Activated CD4-positive, alpha-beta T cell treated with anti-CD3 and anti-CD28 coated beads for 48 hours (primary cell): ENCODE results near the gene UBE2G2.
A peak's percentile ranks its signal among the peaks of the same experiment; 100 is the strongest.

Source experiments
- DNase-seq: peaks from one replicate; pipeline ENCODE4 v3.0.0-alpha.2; 2020

Gene UBE2G2

DNA sequence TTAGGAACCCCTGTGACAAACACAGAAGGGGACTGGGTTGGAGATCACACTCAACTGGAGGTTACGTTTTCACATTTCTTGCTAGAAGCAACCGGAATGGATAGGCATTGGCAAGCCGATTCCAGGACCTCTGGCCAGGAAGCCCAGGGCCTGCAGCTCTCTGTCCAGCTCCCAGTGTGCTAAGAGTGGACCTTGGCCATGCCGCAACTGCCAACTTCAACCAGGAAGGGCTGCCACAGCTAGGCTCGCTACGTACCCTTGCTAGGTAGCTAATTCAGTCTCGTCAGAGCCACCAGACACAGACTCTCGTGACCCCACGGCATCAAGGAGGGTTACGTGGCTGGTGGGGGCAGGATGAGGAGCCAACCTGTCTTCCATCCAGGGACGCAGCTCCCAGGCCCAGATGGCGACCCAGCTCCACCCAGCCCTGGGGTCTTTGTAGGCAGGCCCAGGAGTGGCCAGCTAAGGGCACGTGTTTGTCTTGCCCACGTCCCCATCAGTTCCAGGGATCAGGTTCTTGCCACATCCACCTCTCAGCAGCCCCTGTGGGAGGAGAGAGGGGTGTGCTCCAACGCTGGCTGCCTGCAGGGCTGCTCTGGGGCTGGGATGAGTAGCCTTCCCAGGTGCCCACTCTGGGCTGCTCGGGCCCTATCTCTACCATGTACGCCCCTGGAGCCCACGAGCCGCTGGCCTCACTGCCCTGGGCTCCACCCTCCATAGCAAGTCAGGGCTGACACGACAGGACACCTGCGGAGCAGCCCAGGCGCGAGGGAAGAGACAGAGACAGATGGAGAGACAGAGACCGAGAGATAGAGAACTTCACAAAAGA is 39.2 kb downstream of the UBE2G2 start:
- no peak for DNase-seq

DNA sequence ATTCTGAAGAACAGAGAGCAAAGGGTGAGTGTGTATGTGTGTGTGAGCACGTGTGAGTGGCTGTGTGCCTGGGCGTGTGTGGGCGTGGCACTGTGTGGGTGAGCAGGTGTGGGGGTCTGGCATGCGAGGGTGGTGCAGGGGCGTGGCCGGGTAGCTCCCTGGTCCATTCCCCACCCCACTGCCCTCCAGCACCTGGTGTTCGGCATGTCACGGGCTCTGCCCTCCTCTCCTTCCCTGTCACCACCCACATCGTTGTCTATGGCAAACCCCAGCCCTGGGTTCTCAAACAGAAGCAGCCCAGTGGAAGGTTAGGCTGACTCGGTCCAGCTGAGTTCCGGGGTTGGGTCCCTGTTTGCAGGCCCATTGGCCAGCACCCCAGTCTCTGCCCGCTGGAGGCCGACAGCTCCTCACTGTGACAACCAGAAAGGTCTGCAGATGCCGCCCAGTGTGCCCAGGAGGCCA is 39.8 kb downstream of the UBE2G2 start:
- DNase-seq: no peak

DNA sequence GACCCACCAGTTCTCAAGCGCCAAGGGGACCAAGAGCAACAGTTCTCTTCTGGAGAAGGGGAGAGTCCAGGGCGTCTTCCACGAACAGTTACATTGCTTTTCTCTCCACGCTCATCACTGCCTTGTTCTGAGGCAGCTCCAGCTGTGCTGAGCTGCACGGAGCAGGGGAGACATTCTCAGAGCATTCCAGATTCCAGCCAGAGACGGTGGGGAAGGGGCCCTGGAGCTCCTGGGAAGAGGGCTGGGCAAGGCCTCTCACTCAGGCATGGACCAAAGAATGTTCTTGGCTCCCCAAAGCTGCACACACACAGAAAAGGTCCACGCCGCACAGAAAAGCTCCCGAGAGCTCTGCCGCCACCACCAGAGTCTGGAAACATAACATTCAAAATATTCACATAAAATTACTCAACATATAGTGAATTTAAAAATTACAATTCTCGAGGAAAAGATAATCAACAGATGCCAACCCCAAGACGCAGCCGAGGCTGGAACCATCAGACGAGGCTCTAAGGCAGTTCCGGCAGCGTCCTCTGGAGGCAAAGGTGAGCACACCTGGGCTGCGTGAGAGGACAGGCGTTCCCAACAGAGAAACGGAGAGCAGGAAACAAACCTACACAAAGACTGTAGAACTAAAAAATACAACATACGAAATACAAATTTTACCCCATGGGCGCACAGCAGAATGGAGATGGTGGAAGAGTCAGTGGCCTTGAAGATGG is 40.5 kb downstream of the UBE2G2 start:
- DNase-seq: peak; percentile 46

- DNase-seq: no peak
Measured at GRCh38 chr21:44760376-44760775, 41.2 kb downstream of the UBE2G2 start.

DNA sequence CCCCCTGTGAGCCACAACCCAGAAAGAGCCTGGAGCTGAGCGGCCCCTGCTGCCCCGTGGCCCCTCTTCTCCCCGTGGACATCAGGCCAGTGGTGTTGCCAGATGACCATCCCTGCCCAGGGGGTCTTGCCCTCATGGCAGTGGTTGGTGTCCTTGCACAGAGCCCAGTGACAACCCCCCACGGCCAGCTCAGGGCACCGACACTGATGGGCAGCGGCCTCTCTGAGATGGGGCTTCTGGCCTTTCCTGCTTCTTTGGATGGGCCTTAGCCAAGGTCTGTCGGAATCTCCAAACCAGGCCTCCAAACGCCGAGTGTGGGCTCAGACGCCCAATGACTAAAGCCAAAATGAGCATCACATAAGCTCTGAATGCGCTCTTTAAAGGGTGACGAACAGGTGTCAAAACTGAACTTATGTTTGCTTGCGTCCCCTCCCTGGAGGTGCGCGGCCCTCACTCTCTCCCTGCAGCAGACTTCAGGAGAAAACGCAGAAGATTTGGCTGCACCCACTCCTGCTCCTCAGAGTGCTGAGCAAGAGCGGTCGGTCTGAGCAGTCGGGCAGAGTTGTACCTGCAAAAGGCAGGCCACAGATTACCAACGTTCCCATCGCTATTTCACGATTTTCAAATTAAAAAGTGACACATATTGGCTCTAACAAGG is 41.9 kb downstream of the UBE2G2 start:
- DNase-seq: no peak

DNA sequence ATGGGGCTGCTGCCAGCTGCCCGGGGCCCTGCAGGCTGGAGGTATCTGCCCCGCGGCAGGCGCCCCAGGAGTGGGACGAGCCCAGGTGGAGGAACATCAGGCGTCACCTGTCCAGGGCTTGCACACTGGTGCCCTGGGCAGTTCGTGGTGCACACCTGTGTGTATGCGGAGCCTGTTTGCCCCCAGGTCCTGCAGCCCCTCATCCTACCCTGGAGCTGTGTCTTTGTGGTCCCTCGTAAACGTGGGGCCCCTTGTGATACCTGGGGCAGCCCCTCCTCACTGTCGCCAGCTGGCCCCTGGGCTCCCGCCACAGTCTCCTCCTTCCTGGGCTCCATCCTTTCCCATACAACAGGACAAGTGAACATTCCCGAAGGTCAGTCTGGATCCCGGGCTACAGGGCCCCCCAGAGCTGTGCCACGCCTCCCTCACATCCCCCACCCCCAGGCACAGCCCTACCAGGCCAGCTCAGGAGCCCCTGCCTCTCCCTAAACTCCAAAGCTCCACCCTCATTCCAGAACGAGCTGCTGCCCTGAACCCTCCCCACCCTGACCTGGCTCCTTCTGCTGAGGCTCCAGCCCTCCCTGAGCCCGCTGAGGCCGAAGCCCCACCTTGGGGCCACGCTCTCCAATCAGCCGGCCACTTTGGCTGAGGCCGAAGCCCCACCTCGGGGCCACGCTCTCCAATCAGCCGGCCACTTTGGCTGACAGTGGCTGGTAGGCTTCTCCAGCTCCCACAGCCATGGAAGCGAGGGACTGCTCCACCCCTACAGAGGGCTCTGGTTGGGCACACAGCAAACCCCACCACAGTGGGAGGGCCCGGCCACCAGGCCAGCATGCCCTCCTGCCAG is 42.6 kb downstream of the UBE2G2 start:
- no peak for DNase-seq

DNA sequence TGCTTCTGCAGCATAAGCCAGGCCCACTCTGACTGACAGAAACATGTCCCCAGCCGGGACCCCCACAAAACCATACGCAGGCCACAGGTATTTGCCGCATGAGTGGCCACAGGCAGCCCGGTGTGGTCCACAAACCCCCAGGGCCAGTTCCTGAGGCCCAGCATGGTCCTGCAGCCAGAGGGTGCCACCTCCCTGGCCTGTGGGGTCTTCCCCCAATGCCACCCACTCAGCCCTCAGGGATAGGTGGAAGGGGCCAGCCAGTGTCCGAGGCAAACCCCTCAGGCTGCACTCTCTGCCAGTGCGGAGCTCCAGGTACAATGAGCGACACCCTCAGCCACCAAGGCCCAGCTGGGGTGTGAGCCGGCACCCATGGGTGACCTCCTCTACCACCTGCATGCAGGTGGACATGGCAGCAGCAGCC is 43.5 kb downstream of the UBE2G2 start:
- DNase-seq: no peak

DNA sequence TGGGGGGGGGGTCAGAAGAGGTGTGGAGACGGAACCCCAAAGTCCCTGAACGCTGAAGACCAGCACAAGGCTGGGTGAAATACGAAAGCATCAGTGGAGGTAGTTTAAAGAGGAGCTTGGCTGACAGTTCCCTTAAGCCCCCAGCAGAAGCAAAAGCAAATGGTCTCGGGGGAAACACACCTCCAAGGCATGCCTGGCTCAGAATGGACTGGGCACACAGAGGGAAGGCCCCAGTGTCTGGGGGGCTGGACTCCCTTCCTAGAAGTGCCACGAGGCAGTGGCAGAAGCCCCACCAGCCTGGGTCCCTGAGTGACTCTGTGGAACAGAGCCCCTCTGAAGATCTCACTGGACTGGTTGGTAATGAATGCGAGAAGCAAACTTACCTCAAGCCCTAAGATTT is 43.9 kb downstream of the UBE2G2 start:
- no peak for DNase-seq

- no peak for DNase-seq
Measured at GRCh38 chr21:44756423-44757185, 45.0 kb downstream of the UBE2G2 start.

- DNase-seq: no peak
Measured at GRCh38 chr21:44755227-44755626, 46.4 kb downstream of the UBE2G2 start.

- DNase-seq: no peak
Measured at GRCh38 chr21:44753357-44753756, 48.3 kb downstream of the UBE2G2 start.

- DNase-seq: no peak
Measured at GRCh38 chr21:44752671-44753235, 48.9 kb downstream of the UBE2G2 start.

GRCh38 chr21:44751799-44752636 is 49.6 kb downstream of the UBE2G2 start:
- no peak for DNase-seq

GRCh38 chr21:44751186-44751798 is 50.3 kb downstream of the UBE2G2 start:
- no peak for DNase-seq

DNA sequence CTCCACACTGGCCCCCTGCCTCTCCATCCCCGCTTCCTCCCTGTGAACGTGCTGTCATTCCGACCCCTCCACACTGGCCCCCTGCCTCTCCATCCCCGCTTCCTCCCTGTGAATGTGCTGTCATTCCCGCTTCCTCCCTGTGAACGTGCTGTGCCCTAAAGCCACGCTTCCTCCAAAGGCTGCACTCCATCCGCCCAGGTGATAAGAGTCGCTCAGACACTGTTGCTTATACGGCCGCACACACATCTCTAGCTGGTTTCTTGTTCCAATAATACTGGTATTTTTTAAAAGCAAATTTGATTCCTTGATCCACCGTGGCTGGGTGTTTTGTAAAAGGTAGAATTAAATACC is 51.0 kb downstream of the UBE2G2 start:
- DNase-seq: no peak

DNA sequence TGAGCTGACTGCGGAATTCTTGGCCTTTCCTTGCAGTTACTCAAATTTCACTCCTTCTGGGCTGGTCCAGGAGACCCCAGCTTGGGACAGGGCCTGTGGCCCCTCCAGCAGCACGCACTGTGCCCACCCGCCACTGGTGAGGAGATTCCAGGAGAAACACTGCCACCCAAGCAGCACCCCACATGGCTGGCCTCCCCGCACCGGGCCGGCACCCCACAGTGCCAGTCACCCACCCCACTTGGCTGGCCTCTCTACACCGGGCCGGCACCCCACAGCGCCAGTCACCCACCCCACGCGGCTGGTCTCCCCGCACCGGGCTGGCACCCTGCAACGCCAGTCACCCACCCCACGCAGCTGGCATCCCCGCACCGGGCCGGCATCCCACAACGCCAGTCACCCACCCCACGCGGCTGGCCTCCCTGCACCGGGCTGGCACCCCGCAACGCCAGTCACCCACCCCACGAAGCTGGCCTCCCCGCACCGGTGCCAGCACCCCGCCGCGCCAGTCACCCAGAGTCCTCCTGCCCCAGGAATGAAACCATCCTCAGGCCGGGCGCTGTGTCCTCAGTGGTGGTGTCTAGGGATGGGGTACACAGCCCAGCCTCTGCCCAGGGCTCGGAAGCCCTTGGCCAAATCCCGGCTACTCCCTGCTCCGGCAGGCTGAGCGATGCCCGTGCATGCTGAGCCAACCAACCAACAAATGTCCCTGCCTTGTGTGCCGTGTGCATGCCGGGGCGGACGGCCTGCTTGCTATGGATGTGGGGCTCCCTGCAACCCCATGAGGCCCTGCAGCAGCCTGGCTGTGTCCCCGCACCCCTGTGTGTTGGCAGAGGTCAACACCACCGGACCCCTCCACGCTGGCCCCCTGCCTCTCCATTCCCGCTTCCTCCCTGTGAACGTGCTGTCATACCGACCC is 51.6 kb downstream of the UBE2G2 start:
- DNase-seq: no peak

GRCh38 chr21:44749116-44749758 is 52.4 kb downstream of the UBE2G2 start:
- DNase-seq: no peak

GRCh38 chr21:44748621-44749020 is 53.0 kb downstream of the UBE2G2 start:
- no peak for DNase-seq
